HG02970 (cell line): Measurements from ENCODE around the gene ARHGEF7.

Source experiments
- ATAC-seq: cut with Tn5 transposase; IDR thresholded peaks from one replicate; pipeline ENCODE4 v1.9.1; 2021; ENCODE audit warnings: mild to moderate bottlenecking, moderate library complexity, moderate number of reproducible peaks; ENCODE audit not compliant: unreplicated experiment, low FRiP score

The ARHGEF7 gene

DNA sequence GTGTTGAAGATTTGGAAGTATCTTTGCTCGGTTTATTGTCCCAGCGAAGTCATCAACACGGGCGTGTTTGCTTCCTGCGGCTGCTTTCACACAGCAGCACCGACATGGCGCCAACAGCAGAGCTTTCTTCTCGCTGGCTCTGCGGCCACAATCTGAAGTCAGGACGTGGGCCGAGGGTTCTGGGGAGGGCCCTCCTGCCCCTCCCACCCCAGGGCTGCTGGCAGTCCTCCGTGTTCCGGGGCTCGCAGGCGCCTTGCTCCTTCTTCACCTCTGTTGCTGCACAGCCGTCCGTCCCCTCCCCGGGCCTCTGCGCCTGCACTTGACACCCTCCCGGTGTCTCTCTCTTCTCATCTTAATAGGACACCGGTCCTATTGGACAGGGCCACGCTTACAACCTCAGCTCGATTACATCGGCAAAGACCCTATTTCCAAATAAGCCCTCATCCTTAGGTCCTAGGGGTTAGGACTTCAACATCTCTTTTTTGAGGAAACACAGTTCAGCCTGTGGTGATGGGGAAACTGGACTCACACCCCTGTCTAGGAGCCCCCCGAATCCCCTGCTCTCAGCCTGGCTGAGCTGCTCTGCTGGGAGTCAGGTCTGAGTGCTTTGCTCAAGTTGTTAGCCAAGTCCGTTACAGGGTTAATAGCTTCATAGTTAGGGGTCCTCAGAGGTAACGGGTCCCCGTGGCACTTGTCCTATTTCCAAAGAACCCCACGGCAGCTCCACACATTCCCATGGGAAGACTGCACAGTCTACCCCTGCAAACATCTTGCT, 202.6 kb downstream of the ARHGEF7 start:
- ATAC-seq: no peak

DNA sequence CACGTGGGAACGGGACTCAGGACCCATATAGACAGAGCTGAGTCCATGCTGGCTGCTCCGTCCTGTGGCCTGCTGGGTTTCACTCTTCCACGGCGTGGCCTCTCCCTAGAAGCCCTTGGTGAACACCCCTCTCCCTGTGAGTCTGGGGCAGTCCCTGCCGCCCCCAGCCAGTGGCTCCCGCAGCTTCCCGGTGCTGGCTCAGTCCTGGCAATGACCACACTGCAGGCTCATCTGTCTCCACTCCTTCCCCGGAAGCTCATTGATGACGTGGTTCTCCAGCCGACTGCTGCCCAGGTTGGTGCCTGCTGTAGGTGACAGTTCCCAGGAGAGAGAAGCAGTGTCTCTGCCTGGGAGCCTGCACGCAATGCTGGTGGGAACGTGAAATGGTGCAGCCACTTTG, 203.3 kb downstream of the ARHGEF7 start:
- no peak for ATAC-seq

DNA sequence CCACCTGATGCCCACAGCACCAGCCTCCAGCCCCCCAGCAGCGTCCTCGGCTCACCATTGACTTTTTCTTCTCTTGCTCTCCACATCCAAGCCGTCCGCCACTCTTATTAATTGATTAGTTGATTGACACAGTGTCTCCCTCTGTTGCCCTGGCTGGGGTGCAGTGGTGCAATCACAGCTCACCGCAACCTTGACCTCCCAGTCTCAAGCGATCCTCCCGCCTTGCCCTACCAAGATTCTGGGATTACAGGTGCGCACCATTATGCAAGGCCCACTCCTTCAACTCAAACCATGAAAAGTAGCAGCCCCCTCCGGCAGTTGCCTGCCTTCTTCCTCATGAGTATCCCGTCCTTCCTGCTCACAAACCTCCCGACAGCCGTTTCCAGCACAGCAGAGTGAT, 204.4 kb downstream of the ARHGEF7 start:
- ATAC-seq: no peak

DNA sequence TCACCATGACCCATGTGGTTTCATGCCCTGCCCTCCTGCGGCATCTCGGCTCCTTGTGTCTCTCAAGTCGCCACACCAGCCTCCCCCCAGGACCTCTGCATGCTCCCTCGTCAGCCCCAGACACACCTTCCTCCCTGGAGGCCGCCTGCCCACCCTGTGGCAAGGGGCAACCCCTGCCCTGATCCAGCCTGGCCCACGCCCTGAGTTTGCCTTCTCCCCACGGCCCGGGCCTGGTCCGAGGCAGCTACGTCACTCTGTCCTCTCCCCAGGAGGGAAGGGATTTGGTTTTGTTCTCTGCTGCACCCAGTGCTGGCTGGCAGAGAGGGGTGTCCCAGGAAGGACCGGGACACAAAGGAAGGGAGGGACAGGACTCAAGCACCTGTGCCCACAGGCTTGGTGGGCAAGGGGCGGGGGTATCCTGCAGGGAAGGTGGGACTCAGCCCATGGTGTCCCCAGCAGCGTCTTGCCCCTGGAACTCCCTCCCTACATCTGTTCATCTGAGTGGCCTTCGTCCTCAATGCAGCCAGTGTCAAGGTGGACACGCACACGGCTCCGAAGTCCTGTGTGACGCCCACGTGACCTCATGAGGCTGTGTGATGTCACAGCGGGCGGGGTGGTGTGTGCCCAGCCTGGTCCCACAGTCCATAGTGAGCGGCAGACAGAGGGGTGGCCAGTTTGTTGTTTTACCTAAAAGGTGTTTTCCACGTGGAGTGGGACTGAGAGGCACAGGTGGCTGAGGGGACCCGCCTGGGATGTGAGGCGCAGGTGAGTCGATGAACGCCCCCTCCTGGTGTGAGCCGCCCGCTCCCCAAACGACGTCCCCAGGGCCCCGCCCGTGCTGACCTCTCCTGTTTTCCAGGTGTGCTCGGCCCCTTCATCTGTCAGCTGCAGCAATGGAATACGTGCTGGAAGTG, 205.1 kb downstream of the ARHGEF7 start, which contains the start of gene TEX29:
TSS of gene TEX29 (plus strand) at position 645 of the 914 bp plus-strand sequence. CDS start at position 894, 249 bp downstream.
- no peak for ATAC-seq

DNA sequence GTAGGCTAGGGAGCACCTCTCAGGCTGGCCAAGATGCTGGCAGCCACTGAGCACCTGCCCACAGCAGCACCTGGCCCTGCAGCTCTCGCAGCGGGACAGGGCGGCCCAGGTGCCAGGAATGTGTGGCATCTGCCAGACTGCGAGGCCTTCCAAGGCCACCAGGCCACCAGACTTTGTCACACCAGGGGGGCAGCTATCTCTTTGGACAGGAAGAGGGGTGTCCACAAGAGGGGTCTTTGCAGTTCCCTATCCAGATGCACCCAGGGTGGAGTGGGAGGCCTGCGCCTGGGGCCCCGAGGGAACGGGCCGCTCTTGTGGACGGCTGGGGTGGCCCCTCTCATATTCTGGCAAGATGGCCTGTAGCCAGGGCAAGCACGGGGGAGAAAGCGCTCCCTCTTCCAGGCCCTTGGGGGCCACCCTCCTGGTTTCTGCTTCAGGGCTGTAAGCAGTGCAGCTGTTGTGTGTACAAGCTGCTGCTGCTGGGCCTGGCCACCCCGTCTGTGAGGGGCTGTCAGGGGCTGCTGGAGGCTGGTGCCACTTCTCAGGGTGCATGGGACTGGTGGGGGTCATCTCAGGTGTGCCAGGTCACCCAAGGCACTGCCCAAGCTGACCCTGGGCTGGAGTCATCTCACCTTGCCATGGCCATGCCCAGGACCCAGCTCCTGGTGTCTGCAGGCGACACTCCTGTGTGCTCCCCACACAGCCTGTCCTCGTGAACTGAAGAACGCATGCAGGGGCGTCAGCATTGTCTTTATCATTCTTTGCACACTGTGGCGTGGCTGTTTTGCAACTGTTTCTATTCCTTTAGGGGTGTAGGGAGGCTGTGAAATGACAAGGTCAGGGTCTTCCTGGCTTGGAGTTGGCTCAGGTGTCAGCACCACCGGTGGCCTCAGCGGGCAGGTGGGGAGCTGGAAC, 207.1 kb downstream of the ARHGEF7 start:
- ATAC-seq: no peak

DNA sequence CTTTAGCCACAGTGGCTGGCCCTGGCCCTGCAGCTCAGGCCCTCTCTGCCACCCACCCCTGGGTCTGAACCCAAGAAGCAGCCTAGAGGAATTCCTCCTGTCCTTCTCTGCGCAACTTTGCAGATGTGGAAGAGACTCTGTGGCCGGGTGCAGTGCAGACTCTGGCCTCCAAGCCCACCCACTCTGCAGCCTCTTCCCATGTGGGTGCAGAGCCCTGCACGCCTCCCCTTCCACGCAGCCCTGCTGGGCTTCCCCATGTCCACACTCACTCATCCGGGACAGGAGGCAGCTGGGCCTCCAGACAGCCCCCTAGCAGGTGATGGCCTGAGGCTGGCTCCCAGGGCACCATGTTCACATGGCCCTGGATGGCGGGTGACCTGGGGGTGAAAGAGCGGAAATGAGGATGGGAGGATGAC, 207.8 kb downstream of the ARHGEF7 start:
- no peak for ATAC-seq

DNA sequence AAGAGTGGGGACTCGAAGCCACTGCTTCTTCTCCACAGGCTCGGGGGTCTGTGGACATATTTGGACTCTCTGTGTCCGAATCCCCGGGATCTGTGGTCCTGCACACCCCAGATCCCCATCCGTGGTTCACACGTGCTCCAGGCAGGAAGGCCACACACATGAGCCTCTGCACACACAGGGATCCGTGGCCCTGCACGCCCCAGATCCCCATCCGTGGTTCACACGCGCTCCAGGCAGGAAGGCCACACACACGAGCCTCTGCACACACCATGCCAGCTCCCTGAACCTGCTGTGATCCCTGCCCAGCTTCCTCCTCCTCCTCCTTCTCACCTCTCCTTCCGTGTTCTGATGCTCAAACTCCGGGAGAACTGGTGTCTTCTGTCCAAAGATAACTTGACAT, 208.4 kb downstream of the ARHGEF7 start:
- ATAC-seq: no peak

DNA sequence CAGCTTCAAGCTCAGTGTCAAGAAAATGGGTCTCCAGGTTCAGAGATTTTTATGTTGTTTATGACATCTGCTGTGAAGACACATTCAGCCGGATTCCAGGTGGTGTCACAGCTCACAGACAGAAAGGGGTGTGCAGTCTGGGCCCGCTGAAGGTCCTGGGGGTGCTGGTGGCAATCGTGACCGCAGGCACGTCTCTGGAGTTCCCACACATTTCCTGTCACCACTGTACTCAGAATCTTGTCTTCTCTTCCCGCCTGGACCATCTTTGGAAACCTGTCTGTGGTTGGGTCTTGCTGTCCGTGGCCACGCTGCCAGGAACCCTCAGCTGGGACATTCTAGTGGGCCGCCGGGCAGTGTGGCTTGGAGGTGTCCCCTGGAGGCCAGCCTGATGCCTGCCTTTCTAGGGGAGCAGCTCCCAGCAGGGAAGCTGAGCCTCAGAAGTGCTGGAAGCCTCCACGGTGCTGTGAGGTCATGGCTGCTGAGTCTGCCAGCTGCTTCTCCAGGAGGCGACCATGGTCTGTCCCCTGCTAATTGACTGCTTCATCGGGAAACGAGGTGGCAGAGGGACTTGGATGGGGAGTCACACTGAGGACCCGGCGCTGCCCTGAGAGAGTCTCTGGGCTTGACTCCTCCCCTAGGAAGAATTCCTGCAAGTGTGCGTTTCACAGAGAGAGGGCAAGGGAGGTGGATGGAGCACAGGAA, 209.0 kb downstream of the ARHGEF7 start:
- ATAC-seq: no peak

DNA sequence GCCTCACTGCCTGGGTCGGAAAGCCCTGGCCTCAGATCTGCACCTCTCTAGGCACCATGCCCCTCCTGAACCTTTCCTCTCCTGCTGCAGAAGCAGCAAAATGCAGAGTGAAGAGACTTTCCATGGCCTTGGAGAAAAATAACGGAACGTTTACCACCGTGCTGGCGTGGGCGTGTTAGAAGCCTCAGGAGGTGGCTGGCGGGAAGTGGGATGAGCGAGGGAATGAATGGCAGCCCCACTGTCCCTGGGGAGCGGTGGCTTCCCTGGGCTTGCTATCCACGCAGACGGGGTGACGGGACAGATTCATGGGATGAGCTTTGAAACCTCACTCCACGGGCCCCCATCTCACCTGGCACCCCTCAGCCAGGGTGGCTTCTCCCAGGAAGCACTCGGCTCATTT, 209.6 kb downstream of the ARHGEF7 start:
- ATAC-seq: no peak

DNA sequence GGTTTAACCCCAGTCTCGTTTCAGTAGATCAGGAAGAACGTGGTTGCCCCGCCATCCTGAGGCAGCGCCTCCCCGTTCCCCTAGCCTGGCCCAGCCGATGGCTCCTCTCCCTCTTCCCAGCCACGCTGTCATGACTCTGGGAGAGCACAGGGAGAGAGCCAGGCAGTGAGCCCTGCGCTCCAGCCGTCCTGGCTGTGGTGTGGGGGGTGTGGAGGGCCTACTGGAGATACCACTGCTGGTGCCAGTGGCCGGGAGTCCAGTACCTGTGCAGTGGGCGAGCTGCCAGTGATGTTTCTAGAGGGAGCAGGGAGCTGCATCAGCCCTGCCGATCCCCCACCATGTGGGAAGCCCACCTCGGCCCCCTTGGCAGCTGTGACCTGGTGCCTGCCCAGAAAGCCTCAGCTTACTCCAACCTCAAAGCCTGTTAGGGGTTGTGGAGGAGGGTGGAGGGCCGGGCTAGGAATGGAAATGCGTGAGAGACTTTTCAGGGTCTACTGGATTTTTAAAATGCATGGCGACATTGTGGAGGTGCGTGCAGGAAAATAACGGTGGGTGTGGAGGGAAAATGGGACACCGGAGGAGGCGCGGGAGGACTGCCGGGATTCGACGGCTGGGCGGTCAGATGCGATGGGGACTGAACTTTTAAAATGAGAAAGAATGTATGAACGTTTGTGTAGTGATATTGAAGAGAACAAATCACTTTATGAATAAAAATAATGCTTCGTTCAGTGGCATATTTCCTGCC, 210.2 kb downstream of the ARHGEF7 start:
- ATAC-seq: no peak

DNA sequence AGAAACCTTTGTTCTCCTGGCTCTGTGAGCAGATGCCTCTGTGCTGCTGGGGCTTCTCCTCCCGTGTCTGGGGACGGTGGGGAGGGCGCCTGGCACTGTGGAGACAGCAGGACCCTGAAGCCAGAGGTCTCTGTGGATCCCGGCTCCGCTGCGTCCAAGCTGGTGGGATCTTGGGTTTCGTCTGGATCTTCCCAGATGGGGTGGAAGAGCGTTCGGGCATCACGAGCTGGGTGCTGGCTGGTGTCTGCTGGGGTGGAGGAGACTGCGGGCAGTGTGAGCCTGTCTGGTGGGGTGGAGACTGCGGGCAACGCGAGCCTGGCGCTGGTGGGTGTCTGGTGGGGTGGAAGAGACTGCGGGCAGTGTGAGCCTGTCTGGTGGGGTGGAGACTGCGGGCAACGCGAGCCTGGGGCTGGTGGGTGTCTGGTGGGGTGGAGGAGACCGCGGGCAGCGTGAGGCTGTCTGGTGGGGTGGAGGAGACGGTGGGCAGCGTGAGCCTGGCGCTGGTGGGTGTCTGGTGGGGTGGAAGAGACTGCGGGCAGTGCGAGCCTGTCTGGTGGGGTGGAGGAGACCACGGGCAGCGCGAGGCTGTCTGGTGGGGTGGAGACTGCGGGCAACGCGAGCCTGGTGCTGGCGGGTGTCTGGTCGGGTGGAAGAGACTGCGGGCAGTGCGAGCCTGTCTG, 211.0 kb downstream of the ARHGEF7 start:
- no peak for ATAC-seq

DNA sequence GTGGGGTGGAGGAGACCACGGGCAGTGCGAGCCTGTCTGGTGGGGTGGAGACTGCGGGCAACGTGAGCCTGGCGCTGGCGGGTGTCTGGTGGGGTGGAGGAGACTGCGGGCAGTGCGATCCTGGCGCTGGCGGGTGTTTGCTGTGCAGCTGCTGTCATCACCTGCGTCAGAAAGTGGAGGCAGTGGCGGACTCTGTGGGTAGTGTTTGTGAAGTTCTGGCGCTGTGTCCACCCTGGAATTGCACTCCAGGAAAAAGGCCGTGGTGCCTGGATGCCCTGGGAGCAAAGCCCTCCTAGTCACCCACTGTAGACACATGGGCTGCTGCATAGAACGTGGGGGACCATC, 211.5 kb downstream of the ARHGEF7 start:
- no peak for ATAC-seq

DNA sequence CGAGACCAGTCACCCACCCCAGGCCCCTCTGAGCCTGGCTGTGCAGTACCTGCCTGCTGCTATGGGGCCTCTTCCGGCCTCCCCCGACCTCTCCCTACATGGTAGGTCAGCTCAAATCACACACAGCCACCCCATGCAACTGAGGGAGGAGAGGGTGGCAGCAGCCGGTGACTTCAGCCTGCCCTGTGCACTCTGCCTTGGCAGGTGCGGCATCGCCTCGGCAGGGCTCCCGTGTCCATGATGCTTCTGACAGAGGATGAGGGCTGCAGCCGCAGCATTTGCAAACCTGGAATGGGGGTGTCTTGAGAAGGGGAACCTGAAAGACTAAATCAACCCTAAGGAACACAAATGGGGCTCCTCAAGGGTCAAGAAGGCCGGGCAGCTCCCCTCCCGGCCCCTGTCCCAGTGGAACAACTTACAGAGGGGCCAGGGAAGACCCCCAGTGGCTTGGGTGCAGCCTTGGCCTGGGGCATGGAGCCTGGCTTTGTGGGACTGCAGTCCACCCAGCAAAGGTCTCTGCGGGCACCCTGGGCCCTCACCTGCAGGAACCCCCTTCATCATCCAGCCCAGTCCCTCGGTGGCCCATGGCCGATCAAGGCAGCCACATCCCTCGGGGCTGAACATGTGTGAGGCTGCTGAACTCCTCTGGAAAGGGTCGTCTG, 212.0 kb downstream of the ARHGEF7 start:
- no peak for ATAC-seq

DNA sequence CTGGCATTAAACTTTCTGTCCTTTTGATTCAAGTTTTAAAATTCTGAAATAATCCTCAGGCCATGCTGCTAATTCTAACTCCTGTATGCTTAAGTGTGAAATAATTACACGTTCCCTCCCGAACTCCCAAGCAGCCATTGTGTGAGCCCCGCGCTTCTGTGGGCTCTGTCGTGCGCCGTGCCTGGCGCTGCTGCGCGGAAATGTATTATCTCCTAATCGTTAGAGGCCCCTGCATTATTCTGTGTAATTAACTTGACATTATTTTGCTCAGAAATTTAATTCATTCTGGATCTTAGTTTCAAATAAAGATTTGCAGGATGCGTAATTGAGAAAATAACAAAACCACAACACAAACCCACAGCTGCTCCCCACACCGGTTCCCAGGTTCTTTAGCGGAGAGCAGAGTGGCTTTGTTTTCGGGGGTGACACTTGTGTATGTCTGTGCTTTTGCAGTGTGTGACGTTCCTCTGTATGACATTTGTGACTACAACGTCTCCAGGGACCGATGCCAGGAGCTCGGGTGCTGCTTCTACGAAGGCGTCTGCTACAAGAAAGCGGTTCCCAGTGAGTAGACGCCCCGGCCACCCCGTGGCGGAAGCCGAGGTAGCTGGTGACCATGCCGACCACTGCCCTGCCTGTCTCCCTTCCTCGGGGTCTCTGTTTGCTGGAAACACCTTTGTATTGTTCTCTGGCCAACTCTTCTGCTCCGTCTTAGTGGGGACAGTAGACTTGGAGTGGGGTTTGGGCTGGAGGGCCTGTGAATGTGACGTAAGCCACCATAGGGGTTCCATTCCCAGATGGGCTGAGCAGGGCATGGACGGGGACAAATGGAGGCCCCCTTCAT, 212.8 kb downstream of the ARHGEF7 start:
- no peak for ATAC-seq

DNA sequence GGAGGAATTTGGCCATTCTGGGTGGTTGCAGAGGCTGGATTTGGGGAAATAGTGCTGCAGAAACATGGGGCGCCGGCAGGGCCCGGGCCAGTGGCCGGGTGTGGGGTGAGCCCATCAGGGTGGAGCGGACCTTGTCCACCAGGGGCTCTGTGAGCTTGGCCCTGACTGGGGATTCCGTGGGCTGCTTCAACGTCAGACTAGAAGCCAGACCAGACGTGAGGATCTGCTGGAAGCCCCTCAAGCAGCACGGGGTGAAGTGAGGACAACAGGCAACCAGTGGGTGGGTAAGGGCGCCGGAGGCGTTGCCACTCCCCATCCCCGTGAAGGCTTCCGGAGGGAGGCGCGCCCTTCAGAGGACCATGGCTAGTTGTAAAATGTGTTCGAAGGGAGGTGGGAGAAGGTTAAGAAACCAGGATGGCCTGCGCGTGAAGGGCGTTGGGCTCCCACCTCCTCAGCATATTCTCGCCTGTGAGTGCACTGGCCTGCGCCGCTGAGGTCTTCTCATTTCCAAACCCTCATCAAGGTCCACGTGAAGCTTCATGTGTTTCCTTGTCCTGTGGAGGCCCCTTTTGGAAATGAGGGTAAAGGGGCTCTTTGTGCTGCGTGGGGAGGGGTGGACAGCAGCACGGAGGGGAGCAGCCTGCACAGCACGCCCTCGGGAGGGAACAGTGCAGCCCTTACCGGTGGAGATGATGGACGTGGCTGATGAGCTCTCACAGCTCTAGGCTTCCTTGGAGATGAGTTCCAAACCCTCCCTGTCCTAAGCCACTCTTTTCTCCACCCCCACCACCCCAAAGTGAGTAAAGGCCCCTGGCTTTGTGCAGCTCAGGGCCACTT, 213.7 kb downstream of the ARHGEF7 start:
- no peak for ATAC-seq

DNA sequence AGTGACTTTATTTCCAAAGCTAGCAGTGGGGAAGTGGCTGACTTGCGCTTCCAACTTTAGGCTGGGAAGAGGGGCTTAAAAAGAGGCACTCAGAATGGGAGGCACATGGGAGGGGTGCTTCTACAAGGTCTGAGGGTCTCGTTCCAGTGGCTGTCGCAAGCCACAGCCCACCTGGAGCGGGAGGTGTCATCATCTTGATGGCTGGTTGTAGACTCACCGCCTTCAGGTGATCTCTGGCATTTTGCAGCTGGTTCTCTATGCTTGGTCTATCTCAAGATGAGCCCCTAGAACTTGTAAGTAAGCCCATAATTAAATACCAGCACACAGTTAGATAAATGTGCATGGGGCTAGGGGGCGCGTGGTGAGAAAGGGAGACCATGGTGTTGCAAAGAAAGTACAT, 214.5 kb downstream of the ARHGEF7 start:
- no peak for ATAC-seq
